ENCODE data around the gene RGL1.

Gene RGL1

GRCh38 chr1:183827801-183828200 is 22.9 kb downstream of the RGL1 start:
- H3K36me3 ChIP-seq (replicated peaks), result no peaks in the 10 kb centered on the region
- no peaks in the 10 kb centered on the region for H3K27me3 ChIP-seq (replicated peaks)
- no peak overlapping the region for H3K4me3 ChIP-seq (ENCODE audit: low read depth, low read length)
- no peak for TF ChIP-seq CTCF (IDR thresholded peaks at IDR 0.05; ENCODE audit: low read depth, low read length, missing control alignments)
- H3K27ac ChIP-seq, result no peak overlapping the region
- DNase-seq, result no peak
- in situ Hi-C loops (cut with HindIII; ENCODE audit: low pct_ligation_motif_present, low sequenced_read_pairs), result no loop called here

- Histone ChIP-seq H3K36me3 (replicated peaks) (no peaks in the 10 kb centered on the region), H3K4me3 (ENCODE audit: low read depth, low read length) (no peak overlapping the region), H3K27ac (no peak overlapping the region), H3K27me3 (replicated peaks) (no peaks in the 10 kb centered on the region)
- no peak for TF ChIP-seq CTCF (IDR thresholded peaks at IDR 0.05; ENCODE audit: low read depth, low read length, missing control alignments)
- no peak for DNase-seq
- in situ Hi-C loops (cut with HindIII; ENCODE audit: low pct_ligation_motif_present, low sequenced_read_pairs), result no loop called here
Observed at GRCh38 chr1:183830389-183830788, 25.5 kb downstream of the RGL1 start.

GRCh38 chr1:183831311-183831710 is 26.4 kb downstream of the RGL1 start:
- TF ChIP-seq CTCF (IDR thresholded peaks at IDR 0.05; ENCODE audit: low read depth, low read length, missing control alignments), result no peak
- Histone ChIP-seq H3K4me3 (ENCODE audit: low read depth, low read length) (no peak overlapping the region), H3K36me3 (replicated peaks) (no peaks in the 10 kb centered on the region), H3K27ac (no peak overlapping the region), H3K27me3 (replicated peaks) (no peaks in the 10 kb centered on the region)
- DNase-seq, result no peak
- in situ Hi-C loops (cut with HindIII; ENCODE audit: low pct_ligation_motif_present, low sequenced_read_pairs), result no loop called here

- no peaks in the 10 kb centered on the region for H3K36me3 ChIP-seq (replicated peaks)
- no peak for TF ChIP-seq CTCF (IDR thresholded peaks at IDR 0.05; ENCODE audit: low read depth, low read length, missing control alignments)
- H3K4me3 ChIP-seq (ENCODE audit: low read depth, low read length), result no peak overlapping the region
- H3K27ac ChIP-seq, result no peak overlapping the region
- in situ Hi-C loops (cut with HindIII; ENCODE audit: low pct_ligation_motif_present, low sequenced_read_pairs), result no loop called here
- H3K27me3 ChIP-seq (replicated peaks), result no peaks in the 10 kb centered on the region
- DNase-seq, result no peak
Observed at GRCh38 chr1:183832459-183832858, 27.5 kb downstream of the RGL1 start.

GRCh38 chr1:183834568-183834967 is 29.6 kb downstream of the RGL1 start:
- H3K27ac ChIP-seq, result no peak overlapping the region

More at GRCh38 chr1:183834568-183834967, 29.6 kb downstream of the RGL1 start:
- no peaks in the 10 kb centered on the region for H3K36me3 ChIP-seq (replicated peaks)
- in situ Hi-C loops (cut with HindIII; ENCODE audit: low pct_ligation_motif_present, low sequenced_read_pairs), result no loop called here
- H3K4me3 ChIP-seq (ENCODE audit: low read depth, low read length), result no peak overlapping the region
- H3K27me3 ChIP-seq (replicated peaks), result no peaks in the 10 kb centered on the region
- TF ChIP-seq CTCF (IDR thresholded peaks at IDR 0.05; ENCODE audit: low read depth, low read length, missing control alignments), result no peak
- DNase-seq, result no peak
